Liver (tissue), 9 donors: ENCODE results near the gene EEFSEC. TPM values are rescaled to one million over a fixed set of nuclear protein-coding genes. Genes with fewer than 3 reads are reported as not detected.

Experiments
- DNase-seq: peaks from one replicate; pipeline ENCODE4 v3.0.0-alpha.2; 2017; ENCODE audit warnings: low spot score
- H3K27ac ChIP-seq, 2 donors: one replicate each; pipeline ENCODE4 v1.7.0; 2013; ENCODE audit warnings: inconsistent platforms in 2 of 2, low read length in 2 of 2, control low read depth in 1 of 2, low read depth in 1 of 2, mild to moderate bottlenecking in 1 of 2
- H3K27me3 ChIP-seq, 4 donors: one replicate each; pipeline versions ENCODE4 v1.6.1 to v1.7.0; 2013; ENCODE audit warnings: low read length in 3 of 4, inconsistent platforms in 1 of 4, mild to moderate bottlenecking in 1 of 4, moderate library complexity in 1 of 4; ENCODE audit not compliant: control insufficient read depth in 4 of 4, insufficient read depth in 4 of 4
- H3K36me3 ChIP-seq, 4 donors: one replicate each; pipeline versions ENCODE4 v1.6.1 to v1.7.0; 2013; ENCODE audit warnings: low read length in 3 of 4, mild to moderate bottlenecking in 3 of 4, low read depth in 1 of 4, moderate library complexity in 1 of 4; ENCODE audit not compliant: control insufficient read depth in 4 of 4, insufficient read depth in 3 of 4
- H3K4me1 ChIP-seq, 4 donors: one replicate each; pipeline versions ENCODE4 v1.6.1 to v1.7.0; 2013; ENCODE audit warnings: low read length in 3 of 4, mild to moderate bottlenecking in 3 of 4, moderate library complexity in 1 of 4; ENCODE audit not compliant: control insufficient read depth in 4 of 4, insufficient read depth in 4 of 4
- H3K4me3 ChIP-seq, 3 donors: one replicate each; pipeline versions ENCODE4 v1.6.1 to v1.7.0; 2013; ENCODE audit warnings: low read length in 3 of 3, control low read depth in 1 of 3, low read depth in 1 of 3, mild to moderate bottlenecking in 1 of 3
- H3K9ac ChIP-seq, 2 donors: one replicate each; pipeline ENCODE4 v1.7.0; 2013; ENCODE audit warnings: low read length in 2 of 2, mild to moderate bottlenecking in 2 of 2, moderate library complexity in 2 of 2, control low read depth in 1 of 2, low read depth in 1 of 2
- H3K9me3 ChIP-seq, 4 donors: one replicate each; pipeline versions ENCODE4 v1.6.1 to v1.7.0; 2013; ENCODE audit warnings: low read length in 3 of 4; ENCODE audit not compliant: control insufficient read depth in 4 of 4
- EGR1 ChIP-seq, 2 donors: IDR thresholded peaks; 2 replicates each; pipeline ENCODE4 v1.6.1; 2016 to 2018; ENCODE audit warnings: antibody characterized with exemption in 2 of 2, low read depth in 2 of 2
- FOXA1 ChIP-seq: IDR thresholded peaks from 2 replicates; pipeline ENCODE4 v1.6.1; 2016; ENCODE audit warnings: antibody characterized with exemption
- FOXA2 ChIP-seq: IDR thresholded peaks from 2 replicates; pipeline ENCODE4 v1.6.1; 2016; ENCODE audit warnings: antibody characterized with exemption
- GABPA ChIP-seq, 2 donors: IDR thresholded peaks in 1 of 2; conservative IDR thresholded peaks in 1 of 2; 2 replicates each; pipeline ENCODE4 v1.6.1; 2016; ENCODE audit warnings: antibody characterized with exemption in 2 of 2, mild to moderate bottlenecking in 1 of 2, moderate library complexity in 1 of 2
- HNF4A ChIP-seq, 2 donors: conservative IDR thresholded peaks; 2 replicates each; pipeline ENCODE4 v1.6.1; 2016; ENCODE audit warnings: antibody characterized with exemption in 2 of 2, mild to moderate bottlenecking in 2 of 2
- HNF4G ChIP-seq: IDR thresholded peaks from 2 replicates; pipeline ENCODE4 v1.6.1; 2016; ENCODE audit warnings: antibody characterized with exemption
- JUND ChIP-seq, 2 donors: IDR thresholded peaks; 2 replicates each; pipeline ENCODE4 v1.6.1; 2016; ENCODE audit warnings: antibody characterized with exemption in 2 of 2
- NR2F2 ChIP-seq: IDR thresholded peaks from 2 replicates; pipeline ENCODE4 v1.6.1; 2016; ENCODE audit warnings: antibody characterized with exemption
- RAD21 ChIP-seq, 2 donors: IDR thresholded peaks; 2 replicates each; pipeline ENCODE4 v1.6.1; 2016; ENCODE audit warnings: antibody characterized with exemption in 2 of 2, mild to moderate bottlenecking in 2 of 2
- RXRA ChIP-seq, 2 donors: IDR thresholded peaks; 2 replicates each; pipeline ENCODE4 v1.6.1; 2017 to 2018; ENCODE audit warnings: antibody characterized with exemption in 2 of 2, mild to moderate bottlenecking in 1 of 2
- SP1 ChIP-seq: IDR thresholded peaks from 2 replicates; pipeline ENCODE4 v1.6.1; 2018; ENCODE audit warnings: antibody characterized with exemption, mild to moderate bottlenecking
- TAF1 ChIP-seq: conservative IDR thresholded peaks from 2 replicates; pipeline ENCODE4 v1.6.1; 2016; ENCODE audit warnings: antibody characterized with exemption, mild to moderate bottlenecking
- YY1 ChIP-seq: IDR thresholded peaks from 2 replicates; pipeline ENCODE4 v1.6.1; 2016; ENCODE audit warnings: antibody characterized with exemption, mild to moderate bottlenecking
- WGBS: extraction: QIAGEN DNeasy Blood & Tissue Kit; methylation state at CpG from one replicate; pipeline ENCODE4 v1.1.7; 2013; 5-methylcytosine and 5-hydroxymethylcytosine counted together
- polyA plus RNA-seq, 2 donors: library from polyadenylated mRNA; stranded (reverse) in 1 of 2; unstranded in 1 of 2; fragments of 200-250 nt in 1 of 2; fragments of >200 nt in 1 of 2; fragmentation: Nextera tagmentation in 1 of 2; extraction: Ambion mirVana in 1 of 2; gene quantifications; one replicate each; pipeline versions ENCODE4 v1.2.1 to v1.2.3, GENCODE V29; 2013 to 2015
- total RNA-seq, 2 donors: library from RNA; depleted of rRNA; stranded (reverse); fragments of >200 nt; gene quantifications; one replicate each; pipeline ENCODE4 v1.2.3, GENCODE V29; 2014
- TF ChIP-seq, protein P1 (sequence below): fragments of 150-350 bp; IDR thresholded peaks from 2 replicates; pipeline ENCODE4 v1.5.1; 2017; ENCODE audit warnings: improper control_type of control experiment, low read depth, low read length; ENCODE audit not compliant: missing input control
- TF ChIP-seq, protein P2 (sequence below): IDR thresholded peaks from 2 replicates; pipeline ENCODE4 v1.6.1; 2016; ENCODE audit warnings: antibody characterized with exemption, mild to moderate bottlenecking
- TF ChIP-seq, protein P3 (sequence below): IDR thresholded peaks from 2 replicates; pipeline ENCODE4 v1.6.1; 2016; ENCODE audit warnings: antibody characterized with exemption
- TF ChIP-seq, protein P4 (sequence below): IDR thresholded peaks from 2 replicates; pipeline ENCODE4 v1.6.1; 2016; ENCODE audit warnings: antibody characterized with exemption
- TF ChIP-seq, protein P5 (sequence below): IDR thresholded peaks from 2 replicates; pipeline ENCODE4 v1.6.1; 2016; ENCODE audit warnings: antibody characterized with exemption
- donor health status: healthy.
- donor health status: healthy.
- donor health status: healthy.
- donor health status: healthy.
- donor health status: healthy.

Gene EEFSEC
- total and polyA plus RNA-seq, 4 donors: 8.4 to 13.1 (median 10.7) TPM

DNA sequence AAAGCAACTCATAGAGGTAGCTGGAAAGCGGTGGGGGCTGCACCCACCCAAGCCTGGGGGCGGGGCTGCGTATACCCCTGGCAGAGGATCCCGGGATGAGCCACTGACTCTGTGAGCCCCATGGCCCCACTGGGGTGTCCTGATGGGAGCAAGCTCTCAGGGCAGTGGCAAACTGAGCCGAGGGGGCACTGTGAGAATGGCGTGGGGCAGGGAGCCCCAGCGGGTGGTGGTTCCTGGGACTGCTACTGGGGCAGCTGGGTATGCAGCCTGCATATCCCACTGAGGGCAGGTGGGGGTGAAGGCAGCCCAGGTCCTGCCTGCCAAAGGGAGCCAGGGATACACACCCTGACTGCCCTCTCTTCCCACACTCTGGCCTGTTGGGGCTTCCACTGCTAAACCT lies 254.0 kb downstream of the EEFSEC start:
- H3K9ac ChIP-seq: no peak overlapping the region
- H3K4me1 ChIP-seq: no peaks in the 10 kb centered on the region
- no peaks in the 10 kb centered on the region for H3K27me3 ChIP-seq
- no peak for DNase-seq
- TF ChIP-seq, protein P1, sequence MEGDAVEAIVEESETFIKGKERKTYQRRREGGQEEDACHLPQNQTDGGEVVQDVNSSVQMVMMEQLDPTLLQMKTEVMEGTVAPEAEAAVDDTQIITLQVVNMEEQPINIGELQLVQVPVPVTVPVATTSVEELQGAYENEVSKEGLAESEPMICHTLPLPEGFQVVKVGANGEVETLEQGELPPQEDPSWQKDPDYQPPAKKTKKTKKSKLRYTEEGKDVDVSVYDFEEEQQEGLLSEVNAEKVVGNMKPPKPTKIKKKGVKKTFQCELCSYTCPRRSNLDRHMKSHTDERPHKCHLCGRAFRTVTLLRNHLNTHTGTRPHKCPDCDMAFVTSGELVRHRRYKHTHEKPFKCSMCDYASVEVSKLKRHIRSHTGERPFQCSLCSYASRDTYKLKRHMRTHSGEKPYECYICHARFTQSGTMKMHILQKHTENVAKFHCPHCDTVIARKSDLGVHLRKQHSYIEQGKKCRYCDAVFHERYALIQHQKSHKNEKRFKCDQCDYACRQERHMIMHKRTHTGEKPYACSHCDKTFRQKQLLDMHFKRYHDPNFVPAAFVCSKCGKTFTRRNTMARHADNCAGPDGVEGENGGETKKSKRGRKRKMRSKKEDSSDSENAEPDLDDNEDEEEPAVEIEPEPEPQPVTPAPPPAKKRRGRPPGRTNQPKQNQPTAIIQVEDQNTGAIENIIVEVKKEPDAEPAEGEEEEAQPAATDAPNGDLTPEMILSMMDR: no peak
- TF ChIP-seq HNF4G (no peak), SP1 (no peak), JUND (IDR thresholded peaks at IDR 0.05) (no peak), FOXA2 (no peak), EGR1 (IDR thresholded peaks at IDR 0.05; ENCODE audit: low read depth in 2 of 2) (no peak), TAF1 (no peak), FOXA1 (no peak), YY1 (no peak), NR2F2 (no peak), GABPA (IDR thresholded peaks at IDR 0.05 in 1 of 2, conservative IDR thresholded peaks at IDR 0.05 in 1 of 2) (no peak), RXRA (IDR thresholded peaks at IDR 0.05) (no peak), HNF4A (conservative IDR thresholded peaks at IDR 0.05) (no peak), RAD21 (IDR thresholded peaks at IDR 0.05) (no peak)
- TF ChIP-seq, protein P2, sequence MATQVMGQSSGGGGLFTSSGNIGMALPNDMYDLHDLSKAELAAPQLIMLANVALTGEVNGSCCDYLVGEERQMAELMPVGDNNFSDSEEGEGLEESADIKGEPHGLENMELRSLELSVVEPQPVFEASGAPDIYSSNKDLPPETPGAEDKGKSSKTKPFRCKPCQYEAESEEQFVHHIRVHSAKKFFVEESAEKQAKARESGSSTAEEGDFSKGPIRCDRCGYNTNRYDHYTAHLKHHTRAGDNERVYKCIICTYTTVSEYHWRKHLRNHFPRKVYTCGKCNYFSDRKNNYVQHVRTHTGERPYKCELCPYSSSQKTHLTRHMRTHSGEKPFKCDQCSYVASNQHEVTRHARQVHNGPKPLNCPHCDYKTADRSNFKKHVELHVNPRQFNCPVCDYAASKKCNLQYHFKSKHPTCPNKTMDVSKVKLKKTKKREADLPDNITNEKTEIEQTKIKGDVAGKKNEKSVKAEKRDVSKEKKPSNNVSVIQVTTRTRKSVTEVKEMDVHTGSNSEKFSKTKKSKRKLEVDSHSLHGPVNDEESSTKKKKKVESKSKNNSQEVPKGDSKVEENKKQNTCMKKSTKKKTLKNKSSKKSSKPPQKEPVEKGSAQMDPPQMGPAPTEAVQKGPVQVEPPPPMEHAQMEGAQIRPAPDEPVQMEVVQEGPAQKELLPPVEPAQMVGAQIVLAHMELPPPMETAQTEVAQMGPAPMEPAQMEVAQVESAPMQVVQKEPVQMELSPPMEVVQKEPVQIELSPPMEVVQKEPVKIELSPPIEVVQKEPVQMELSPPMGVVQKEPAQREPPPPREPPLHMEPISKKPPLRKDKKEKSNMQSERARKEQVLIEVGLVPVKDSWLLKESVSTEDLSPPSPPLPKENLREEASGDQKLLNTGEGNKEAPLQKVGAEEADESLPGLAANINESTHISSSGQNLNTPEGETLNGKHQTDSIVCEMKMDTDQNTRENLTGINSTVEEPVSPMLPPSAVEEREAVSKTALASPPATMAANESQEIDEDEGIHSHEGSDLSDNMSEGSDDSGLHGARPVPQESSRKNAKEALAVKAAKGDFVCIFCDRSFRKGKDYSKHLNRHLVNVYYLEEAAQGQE: no peak
- TF ChIP-seq, protein P3, sequence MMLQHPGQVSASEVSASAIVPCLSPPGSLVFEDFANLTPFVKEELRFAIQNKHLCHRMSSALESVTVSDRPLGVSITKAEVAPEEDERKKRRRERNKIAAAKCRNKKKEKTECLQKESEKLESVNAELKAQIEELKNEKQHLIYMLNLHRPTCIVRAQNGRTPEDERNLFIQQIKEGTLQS: no peak
- TF ChIP-seq, protein P4, sequence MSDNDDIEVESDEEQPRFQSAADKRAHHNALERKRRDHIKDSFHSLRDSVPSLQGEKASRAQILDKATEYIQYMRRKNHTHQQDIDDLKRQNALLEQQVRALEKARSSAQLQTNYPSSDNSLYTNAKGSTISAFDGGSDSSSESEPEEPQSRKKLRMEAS: no peak
- TF ChIP-seq, protein P5, sequence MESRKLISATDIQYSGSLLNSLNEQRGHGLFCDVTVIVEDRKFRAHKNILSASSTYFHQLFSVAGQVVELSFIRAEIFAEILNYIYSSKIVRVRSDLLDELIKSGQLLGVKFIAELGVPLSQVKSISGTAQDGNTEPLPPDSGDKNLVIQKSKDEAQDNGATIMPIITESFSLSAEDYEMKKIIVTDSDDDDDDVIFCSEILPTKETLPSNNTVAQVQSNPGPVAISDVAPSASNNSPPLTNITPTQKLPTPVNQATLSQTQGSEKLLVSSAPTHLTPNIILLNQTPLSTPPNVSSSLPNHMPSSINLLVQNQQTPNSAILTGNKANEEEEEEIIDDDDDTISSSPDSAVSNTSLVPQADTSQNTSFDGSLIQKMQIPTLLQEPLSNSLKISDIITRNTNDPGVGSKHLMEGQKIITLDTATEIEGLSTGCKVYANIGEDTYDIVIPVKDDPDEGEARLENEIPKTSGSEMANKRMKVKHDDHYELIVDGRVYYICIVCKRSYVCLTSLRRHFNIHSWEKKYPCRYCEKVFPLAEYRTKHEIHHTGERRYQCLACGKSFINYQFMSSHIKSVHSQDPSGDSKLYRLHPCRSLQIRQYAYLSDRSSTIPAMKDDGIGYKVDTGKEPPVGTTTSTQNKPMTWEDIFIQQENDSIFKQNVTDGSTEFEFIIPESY: no peak
- no peaks in the 10 kb centered on the region for H3K36me3 ChIP-seq
- no peak overlapping the region for H3K4me3 ChIP-seq
- H3K9me3 ChIP-seq: no peaks in the 10 kb centered on the region
- no peak overlapping the region for H3K27ac ChIP-seq
- WGBS: 95% methylated on average over 7 of the region's 7 CpGs
